CD4-positive, alpha-beta T cell (primary cell): ENCODE data around the gene REX1BD. TPM values are rescaled to one million over a fixed set of nuclear protein-coding genes. Genes with fewer than 3 reads are reported as not detected.

Source experiments
- ATAC-seq: fragments of 200-7000 bp; cut with Tn5 transposase; one replicate; pipeline ENCODE4 v1.10.0; 2022; ENCODE audit warnings: mild to moderate bottlenecking; ENCODE audit not compliant: poor library complexity
- CTCF ChIA-PET: fragments of 350-600 bp; sonication (Branson Sonifier 250); formaldehyde crosslinking; loops from one replicate; lab custom pipeline; 2021; ENCODE audit warnings: antibody characterized with exemption, inconsistent platforms; lab: Charles Lee
- POLR2A ChIA-PET: fragments of 350-600 bp; sonication (Branson Sonifier 250); formaldehyde crosslinking; loops from one replicate; lab custom pipeline; 2021; ENCODE audit warnings: antibody characterized with exemption, inconsistent platforms; lab: Charles Lee
- DNase-seq, 14 experiments: peaks; one replicate each; pipeline ENCODE4 v3.0.0-alpha.2; 2013 to 2020; ENCODE audit warnings: mixed read lengths in 2 of 14
- H3K27ac ChIP-seq, 2 donors: one replicate each; pipeline versions ENCODE4 v1.5.1 to v1.7.0; 2013; ENCODE audit warnings: low read length in 2 of 2, low read depth in 1 of 2, mild to moderate bottlenecking in 1 of 2
- H3K27me3 ChIP-seq, 2 experiments: 1 replicate in 1 of 2; 2 replicates in 1 of 2; pipeline versions ENCODE4 v1.6.1 to v1.7.0; 2013; ENCODE audit warnings: low read length in 2 of 2, control low read depth in 1 of 2, mild to moderate bottlenecking in 1 of 2, moderate library complexity in 1 of 2; ENCODE audit not compliant: insufficient read depth in 2 of 2, control insufficient read depth in 1 of 2
- H3K36me3 ChIP-seq: one replicate; pipeline ENCODE4 v1.6.1; 2013; ENCODE audit warnings: low read length, control low read depth; ENCODE audit not compliant: insufficient read depth
- H3K4me1 ChIP-seq: one replicate; pipeline ENCODE4 v1.6.1; 2013; ENCODE audit warnings: low read length, control low read depth; ENCODE audit not compliant: insufficient read depth
- H3K4me3 ChIP-seq: one replicate; pipeline ENCODE4 v1.5.1; 2013; ENCODE audit warnings: mild to moderate bottlenecking, low read length, moderate library complexity
- H3K9me3 ChIP-seq, 2 experiments: 1 replicate in 1 of 2; 2 replicates in 1 of 2; pipeline versions ENCODE4 v1.6.1 to v1.7.0; 2013; ENCODE audit warnings: low read length in 2 of 2, mild to moderate bottlenecking in 2 of 2, control low read depth in 1 of 2, moderate library complexity in 1 of 2; ENCODE audit not compliant: control insufficient read depth in 1 of 2, insufficient read depth in 1 of 2
- H3K27ac Mint-ChIP-seq: one replicate; pipeline ENCODE4 v1.8.0; 2020; ENCODE audit warnings: mixed read lengths
- H3K27me3 Mint-ChIP-seq: one replicate; pipeline ENCODE4 v1.8.0; 2021; ENCODE audit warnings: mixed read lengths
- H3K36me3 Mint-ChIP-seq: one replicate; pipeline ENCODE4 v1.8.0; 2021; ENCODE audit warnings: low read depth, mixed read lengths
- H3K4me1 Mint-ChIP-seq: one replicate; pipeline ENCODE4 v1.8.0; 2021; ENCODE audit warnings: low read depth, mixed read lengths
- H3K4me3 Mint-ChIP-seq: one replicate; pipeline ENCODE4 v1.8.0; 2020; ENCODE audit warnings: mild to moderate bottlenecking, mixed read lengths
- H3K9me3 Mint-ChIP-seq: one replicate; pipeline ENCODE4 v1.8.0; 2020; ENCODE audit warnings: mixed read lengths
- intact Hi-C, 2 experiments: fragments of 100-400 bp; cut with DNase I in 1 of 2; cut with micrococcal nuclease in 1 of 2; formaldehyde crosslinking; loops; one replicate each; pipeline versions ENCODE4 v1.15.1 to v1.9.0; 2023 to 2025; cut with DNase I, micrococcal nuclease
- total RNA-seq, 174 experiments: library from RNA in 2 of 174; stranded (reverse) in 2 of 174; gene quantifications; one replicate each; pipeline ENCODE4 v1.2.3 and lab custom pipeline; 2021 to 2026
- TF ChIP-seq, protein P1 (sequence below): fragments of 200-600 bp; IDR thresholded peaks from one replicate; pipeline ENCODE4 v1.8.0; 2022; ENCODE audit warnings: antibody characterized with exemption, mild to moderate bottlenecking

REX1BD gene
- total RNA-seq, 2 experiments from 2014 or later, result 88.4 to 88.9 TPM

- ChIA-PET POLR2A (no interaction called here), CTCF (no interaction called here)
- no peaks in the 10 kb centered on the region for H3K9me3 ChIP-seq
- H3K4me3 Mint-ChIP-seq, result no peak overlapping the region
- no peak for DNase-seq
- H3K4me1 ChIP-seq, result no peaks in the 10 kb centered on the region
- no peaks in the 10 kb centered on the region for H3K9me3 Mint-ChIP-seq
- H3K4me1 Mint-ChIP-seq, result no peaks in the 10 kb centered on the region
- H3K36me3 Mint-ChIP-seq, result no peaks in the 10 kb centered on the region
- H3K36me3 ChIP-seq, result no peaks in the 10 kb centered on the region
- H3K4me3 ChIP-seq, result no peak overlapping the region
- peaks cover 28% of the 10 kb centered on the region for H3K27me3 Mint-ChIP-seq
- H3K27me3 ChIP-seq, result peaks cover under 1 to 12% of the 10 kb centered on the region in 2 experiments
- no peak overlapping the region for H3K27ac Mint-ChIP-seq
- no peak overlapping the region for H3K27ac ChIP-seq
- intact Hi-C loops, result no loop called here
- ATAC-seq, result no peak
- TF ChIP-seq, protein P1, sequence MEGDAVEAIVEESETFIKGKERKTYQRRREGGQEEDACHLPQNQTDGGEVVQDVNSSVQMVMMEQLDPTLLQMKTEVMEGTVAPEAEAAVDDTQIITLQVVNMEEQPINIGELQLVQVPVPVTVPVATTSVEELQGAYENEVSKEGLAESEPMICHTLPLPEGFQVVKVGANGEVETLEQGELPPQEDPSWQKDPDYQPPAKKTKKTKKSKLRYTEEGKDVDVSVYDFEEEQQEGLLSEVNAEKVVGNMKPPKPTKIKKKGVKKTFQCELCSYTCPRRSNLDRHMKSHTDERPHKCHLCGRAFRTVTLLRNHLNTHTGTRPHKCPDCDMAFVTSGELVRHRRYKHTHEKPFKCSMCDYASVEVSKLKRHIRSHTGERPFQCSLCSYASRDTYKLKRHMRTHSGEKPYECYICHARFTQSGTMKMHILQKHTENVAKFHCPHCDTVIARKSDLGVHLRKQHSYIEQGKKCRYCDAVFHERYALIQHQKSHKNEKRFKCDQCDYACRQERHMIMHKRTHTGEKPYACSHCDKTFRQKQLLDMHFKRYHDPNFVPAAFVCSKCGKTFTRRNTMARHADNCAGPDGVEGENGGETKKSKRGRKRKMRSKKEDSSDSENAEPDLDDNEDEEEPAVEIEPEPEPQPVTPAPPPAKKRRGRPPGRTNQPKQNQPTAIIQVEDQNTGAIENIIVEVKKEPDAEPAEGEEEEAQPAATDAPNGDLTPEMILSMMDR, result no peak
These were observed 32.3 kb downstream of the REX1BD start for GRCh38 chr19:18620902-18621301.

GRCh38 chr19:18626906-18627305 is 38.3 kb downstream of the REX1BD start:
- no peak for ATAC-seq
- H3K9me3 ChIP-seq, result no peaks in the 10 kb centered on the region
- TF ChIP-seq, protein P1, result no peak
- H3K27ac ChIP-seq, result no peak overlapping the region
- H3K4me3 ChIP-seq, result no peak overlapping the region
- no peaks in the 10 kb centered on the region for H3K4me1 ChIP-seq
- no peak overlapping the region for H3K27ac Mint-ChIP-seq
- H3K4me3 Mint-ChIP-seq, result no peak overlapping the region
- no peaks in the 10 kb centered on the region for H3K27me3 ChIP-seq
- CTCF ChIA-PET, result no interaction called here
- H3K36me3 Mint-ChIP-seq, result no peaks in the 10 kb centered on the region
- H3K4me1 Mint-ChIP-seq, result no peaks in the 10 kb centered on the region
- peaks cover 5% of the 10 kb centered on the region for H3K27me3 Mint-ChIP-seq
- no peaks in the 10 kb centered on the region for H3K9me3 Mint-ChIP-seq
- H3K36me3 ChIP-seq, result no peaks in the 10 kb centered on the region
- no peak for DNase-seq
- POLR2A ChIA-PET, result no interaction called here
- intact Hi-C loops, result no loop called here

- Mint-ChIP-seq H3K4me3 (no peak overlapping the region), H3K4me1 (peaks cover under 1% of the 10 kb centered on the region), H3K27me3 (peaks cover 5% of the 10 kb centered on the region), H3K27ac (no peak overlapping the region), H3K9me3 (no peaks in the 10 kb centered on the region), H3K36me3 (no peaks in the 10 kb centered on the region)
- ATAC-seq, result no peak
- Histone ChIP-seq H3K4me3 (no peak overlapping the region), H3K36me3 (no peaks in the 10 kb centered on the region), H3K27ac (no peak overlapping the region), H3K27me3 (no peaks in the 10 kb centered on the region), H3K4me1 (peaks cover under 1% of the 10 kb centered on the region), H3K9me3 (no peaks in the 10 kb centered on the region)
- CTCF ChIA-PET, result no interaction called here
- POLR2A ChIA-PET, result interaction anchor here (0.9 kb wide), 1 partner anchor 41 kb away, joined by 3 read pairs; the partner anchor contains the start of gene REX1BD
- TF ChIP-seq, protein P1, result no peak
- DNase-seq, result no peak
- intact Hi-C loops, result no loop called here
These were observed 40.8 kb downstream of the REX1BD start for GRCh38 chr19:18629166-18630088.
